ENCODE results near the gene UBN1. TPM values are rescaled to one million over a fixed set of nuclear protein-coding genes. Genes with fewer than 3 reads are reported as not detected.

Gene UBN1
- total and polyA plus RNA-seq, 2 of the 13 experiments (the other 11 are each of a cell fraction or from before 2014, with no cell fraction given), result 10.6 to 23.5 TPM

DNA sequence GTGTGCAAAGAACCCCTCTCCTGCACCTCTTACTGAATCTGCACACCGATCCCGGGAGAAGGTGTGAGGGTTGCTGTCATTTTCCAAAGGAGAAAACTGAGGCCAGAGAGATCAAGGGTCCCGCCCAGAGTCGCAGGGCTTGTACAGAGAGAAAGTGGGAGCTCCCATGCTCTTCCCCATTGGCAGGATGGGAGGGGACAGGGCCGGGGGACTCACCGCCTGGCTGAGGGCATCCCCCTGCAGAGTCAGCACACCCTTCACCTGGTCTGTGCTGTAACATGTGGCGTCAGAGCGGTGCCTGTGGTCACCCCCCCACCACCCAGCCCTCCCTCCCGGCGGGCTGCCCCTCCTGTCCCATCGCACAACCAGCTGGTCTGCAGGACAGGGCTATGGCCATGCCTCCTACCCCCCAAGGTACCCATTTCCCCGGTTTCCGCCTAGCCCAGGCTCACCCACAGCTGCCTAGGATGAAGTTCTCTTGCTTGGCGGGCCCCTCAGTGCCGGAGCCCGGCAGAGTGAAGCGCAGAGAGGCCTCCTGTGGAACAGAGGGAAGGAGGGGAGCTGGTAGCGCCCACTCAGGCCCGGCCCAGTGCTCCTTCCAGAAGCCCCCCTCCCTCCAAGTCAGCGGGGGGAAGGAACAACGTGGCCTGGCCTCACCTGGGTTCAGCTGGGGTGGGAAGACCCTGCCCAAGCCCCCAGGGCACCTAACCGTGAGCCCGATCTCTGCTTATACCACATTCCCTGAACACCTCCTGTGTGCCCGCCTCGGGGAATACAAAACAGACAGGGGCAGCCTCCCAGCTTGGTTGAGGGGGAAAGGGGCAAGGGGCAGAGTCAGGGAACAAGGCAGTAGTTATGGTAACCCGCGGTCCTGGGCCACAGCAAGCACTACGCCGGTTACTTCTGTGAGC is 46.0 kb upstream of the UBN1 start (continued):
- TF ChIP-seq KIAA2018 (CRISPR knock-in tag; IDR thresholded peaks at IDR 0.05; ENCODE audit: borderline replicate concordance) (0 out of 2 replicates have a peak, but pooled peaks have one; percentile 47), NRL (CRISPR knock-in tag; IDR thresholded peaks at IDR 0.05; ENCODE audit: borderline replicate concordance) (no peak), TCF12 (IDR thresholded peaks at IDR 0.05) (no peak), TCF12 (CRISPR knock-in tag; IDR thresholded peaks at IDR 0.05) (no peak), ZNF776 (CRISPR knock-in tag; IDR thresholded peaks at IDR 0.05) (0 out of 2 replicates have a peak, but pooled peaks have one; percentile 51), ZNF607 (CRISPR knock-in tag; IDR thresholded peaks at IDR 0.05; ENCODE audit: borderline replicate concordance) (no peak), MXD1 (CRISPR knock-in tag; IDR thresholded peaks at IDR 0.05) (0 out of 2 replicates have a peak, but pooled peaks have one; percentile 9)

All from HepG2 (cell line).